HL-60 (cell line): ENCODE measurements around the gene LRRC58.

ENCODE experiments used
- DNase-seq, 2 experiments: peaks; one replicate each; pipeline ENCODE4 v3.0.0-alpha.2; 2010 to 2020; ENCODE audit warnings: low read depth in 1 of 2, low spot score in 1 of 2
- H3K27ac ChIP-seq: fragments of 250-450 bp; sonication (Bioruptor Pico); replicated peaks from 2 replicates; pipeline ENCODE4 v1.5.1; 2020; ENCODE audit warnings: mild to moderate bottlenecking, moderate library complexity
- H3K27me3 ChIP-seq: fragments of 250-450 bp; sonication (Bioruptor Pico); 2 replicates; pipeline ENCODE4 v1.5.1; 2021; ENCODE audit warnings: mild to moderate bottlenecking, moderate library complexity; ENCODE audit not compliant: insufficient read depth, poor library complexity, severe bottlenecking
- H3K4me3 ChIP-seq: replicated peaks from 2 replicates; pipeline ENCODE4 v1.5.1; 2011; ENCODE audit warnings: mild to moderate bottlenecking, control low read depth, low read length; ENCODE audit not compliant: insufficient read depth
- GABPA ChIP-seq: IDR thresholded peaks from 2 replicates; pipeline ENCODE4 v1.6.1; 2012; ENCODE audit warnings: low read depth
- POLR2AphosphoS5 ChIP-seq: IDR thresholded peaks from 2 replicates; pipeline ENCODE4 v1.6.1; 2012; ENCODE audit warnings: low read depth
- SPI1 ChIP-seq: IDR thresholded peaks from 2 replicates; pipeline ENCODE4 v1.6.1; 2012; ENCODE audit warnings: low read depth, mild to moderate bottlenecking, borderline replicate concordance
- long read RNA-seq: library from polyadenylated mRNA; unstranded; transcript quantifications from one replicate; pipeline ENCODE4 v2.0.0, GENCODE V29; 2020
- TF ChIP-seq, protein P1 (sequence below): IDR thresholded peaks from 2 replicates; pipeline ENCODE4 v1.6.1; 2012; ENCODE audit warnings: low read depth; ENCODE audit not compliant: insufficient replicate concordance
- TF ChIP-seq, protein P2 (sequence below): IDR thresholded peaks from one replicate; pipeline ENCODE4 v1.5.1; 2011; ENCODE audit warnings: low read length, control low read depth, inconsistent platforms; ENCODE audit not compliant: insufficient read depth

Gene LRRC58
- long read RNA-seq, full-length matches to known transcripts = 204 of 238 reads
- long read RNA-seq, partial matches to known transcripts = 1 of 238 reads
- long read RNA-seq, other reads (novel, unspliced or antisense) = 33 of 238 reads

DNA sequence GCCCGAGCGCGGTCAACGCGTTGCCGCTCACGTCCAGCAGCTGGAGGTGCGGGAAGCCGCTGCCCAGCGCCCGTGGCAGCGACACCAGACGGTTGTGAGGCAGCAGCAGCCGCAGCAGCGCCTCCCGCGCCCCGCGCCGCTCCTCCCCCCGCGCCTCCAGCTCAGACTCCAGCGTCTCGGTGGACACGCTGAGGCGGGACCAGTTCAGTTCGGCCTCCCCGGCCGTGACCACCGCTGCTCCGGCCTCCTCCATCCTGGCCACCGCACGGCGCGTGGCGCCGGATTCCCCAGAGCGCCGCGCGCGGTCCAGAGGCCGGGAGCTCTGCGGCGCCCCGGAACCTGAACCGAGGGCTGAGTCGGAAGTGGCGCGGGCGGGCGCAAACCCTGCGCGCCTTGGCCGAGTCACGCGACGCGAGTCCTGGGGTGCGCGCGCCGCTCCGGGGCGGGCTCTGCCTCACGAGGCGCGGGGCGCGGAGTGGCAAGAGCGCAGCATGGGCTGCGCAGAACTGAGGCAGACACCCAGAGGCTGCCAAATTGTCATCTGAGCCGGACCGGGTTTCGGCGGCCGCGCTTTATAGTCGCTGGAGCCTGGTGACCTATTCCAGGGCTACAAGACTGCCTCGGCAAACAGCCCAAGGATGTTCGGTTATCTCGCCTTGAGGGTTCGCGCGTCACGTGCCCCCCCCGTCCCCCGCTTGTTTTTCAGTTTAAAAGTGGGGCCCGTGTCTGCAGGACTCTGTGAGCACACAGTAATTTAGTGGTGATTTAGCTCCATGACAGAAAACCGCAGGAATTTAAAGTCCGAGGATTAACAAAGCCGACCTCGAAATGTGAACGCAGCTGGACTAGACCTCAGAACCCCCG, at the start of gene LRRC58:
TSS of gene LRRC58 (minus strand) at position 364 of the 864 bp plus-strand sequence. CDS start at position 253, 111 bp downstream.
- no peaks in the 10 kb centered on the region for H3K27me3 ChIP-seq
- TF ChIP-seq POLR2AphosphoS5 (peak; percentile 84), SPI1 (no peak), GABPA (peak; percentile 90)
- TF ChIP-seq, protein P1, sequence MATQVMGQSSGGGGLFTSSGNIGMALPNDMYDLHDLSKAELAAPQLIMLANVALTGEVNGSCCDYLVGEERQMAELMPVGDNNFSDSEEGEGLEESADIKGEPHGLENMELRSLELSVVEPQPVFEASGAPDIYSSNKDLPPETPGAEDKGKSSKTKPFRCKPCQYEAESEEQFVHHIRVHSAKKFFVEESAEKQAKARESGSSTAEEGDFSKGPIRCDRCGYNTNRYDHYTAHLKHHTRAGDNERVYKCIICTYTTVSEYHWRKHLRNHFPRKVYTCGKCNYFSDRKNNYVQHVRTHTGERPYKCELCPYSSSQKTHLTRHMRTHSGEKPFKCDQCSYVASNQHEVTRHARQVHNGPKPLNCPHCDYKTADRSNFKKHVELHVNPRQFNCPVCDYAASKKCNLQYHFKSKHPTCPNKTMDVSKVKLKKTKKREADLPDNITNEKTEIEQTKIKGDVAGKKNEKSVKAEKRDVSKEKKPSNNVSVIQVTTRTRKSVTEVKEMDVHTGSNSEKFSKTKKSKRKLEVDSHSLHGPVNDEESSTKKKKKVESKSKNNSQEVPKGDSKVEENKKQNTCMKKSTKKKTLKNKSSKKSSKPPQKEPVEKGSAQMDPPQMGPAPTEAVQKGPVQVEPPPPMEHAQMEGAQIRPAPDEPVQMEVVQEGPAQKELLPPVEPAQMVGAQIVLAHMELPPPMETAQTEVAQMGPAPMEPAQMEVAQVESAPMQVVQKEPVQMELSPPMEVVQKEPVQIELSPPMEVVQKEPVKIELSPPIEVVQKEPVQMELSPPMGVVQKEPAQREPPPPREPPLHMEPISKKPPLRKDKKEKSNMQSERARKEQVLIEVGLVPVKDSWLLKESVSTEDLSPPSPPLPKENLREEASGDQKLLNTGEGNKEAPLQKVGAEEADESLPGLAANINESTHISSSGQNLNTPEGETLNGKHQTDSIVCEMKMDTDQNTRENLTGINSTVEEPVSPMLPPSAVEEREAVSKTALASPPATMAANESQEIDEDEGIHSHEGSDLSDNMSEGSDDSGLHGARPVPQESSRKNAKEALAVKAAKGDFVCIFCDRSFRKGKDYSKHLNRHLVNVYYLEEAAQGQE = no peak
- TF ChIP-seq, protein P2, sequence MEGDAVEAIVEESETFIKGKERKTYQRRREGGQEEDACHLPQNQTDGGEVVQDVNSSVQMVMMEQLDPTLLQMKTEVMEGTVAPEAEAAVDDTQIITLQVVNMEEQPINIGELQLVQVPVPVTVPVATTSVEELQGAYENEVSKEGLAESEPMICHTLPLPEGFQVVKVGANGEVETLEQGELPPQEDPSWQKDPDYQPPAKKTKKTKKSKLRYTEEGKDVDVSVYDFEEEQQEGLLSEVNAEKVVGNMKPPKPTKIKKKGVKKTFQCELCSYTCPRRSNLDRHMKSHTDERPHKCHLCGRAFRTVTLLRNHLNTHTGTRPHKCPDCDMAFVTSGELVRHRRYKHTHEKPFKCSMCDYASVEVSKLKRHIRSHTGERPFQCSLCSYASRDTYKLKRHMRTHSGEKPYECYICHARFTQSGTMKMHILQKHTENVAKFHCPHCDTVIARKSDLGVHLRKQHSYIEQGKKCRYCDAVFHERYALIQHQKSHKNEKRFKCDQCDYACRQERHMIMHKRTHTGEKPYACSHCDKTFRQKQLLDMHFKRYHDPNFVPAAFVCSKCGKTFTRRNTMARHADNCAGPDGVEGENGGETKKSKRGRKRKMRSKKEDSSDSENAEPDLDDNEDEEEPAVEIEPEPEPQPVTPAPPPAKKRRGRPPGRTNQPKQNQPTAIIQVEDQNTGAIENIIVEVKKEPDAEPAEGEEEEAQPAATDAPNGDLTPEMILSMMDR = no peak
- peak within 1 kb of the TSS; percentile 89 for H3K27ac ChIP-seq
- H3K4me3 ChIP-seq = peak within 1 kb of the TSS; percentile 95
- peak; percentile 83 to 84 for DNase-seq

DNA sequence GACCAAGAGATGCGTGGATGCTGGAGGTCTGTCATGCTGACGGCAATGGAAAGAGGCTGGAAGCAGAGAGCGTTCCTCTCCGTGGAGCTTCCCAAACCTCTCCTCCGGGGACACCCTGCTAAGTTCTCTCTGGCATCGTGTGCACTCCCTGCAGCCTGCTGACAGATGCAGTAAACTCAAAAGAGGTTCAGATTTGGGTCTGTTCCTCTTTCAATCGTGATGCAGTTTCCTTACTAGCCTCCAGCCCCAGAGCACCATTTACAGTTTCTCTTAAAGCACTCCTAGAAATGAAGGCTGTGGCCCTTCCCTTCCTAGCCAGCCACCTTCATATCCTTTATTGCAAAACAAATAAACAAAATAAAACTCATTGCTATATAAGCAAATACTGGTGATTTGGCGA, 47.3 kb upstream of the LRRC58 start:
- TF ChIP-seq SPI1 (peak; percentile 13; the same call in 1 of the 2 replicates), GABPA (no peak), POLR2AphosphoS5 (no peak)
- TF ChIP-seq, protein P2 = no peak
- TF ChIP-seq, protein P1 = no peak
- no peak overlapping the region for H3K27ac ChIP-seq
- DNase-seq = no peak
- no peaks in the 10 kb centered on the region for H3K27me3 ChIP-seq
- H3K4me3 ChIP-seq = no peak overlapping the region

DNA sequence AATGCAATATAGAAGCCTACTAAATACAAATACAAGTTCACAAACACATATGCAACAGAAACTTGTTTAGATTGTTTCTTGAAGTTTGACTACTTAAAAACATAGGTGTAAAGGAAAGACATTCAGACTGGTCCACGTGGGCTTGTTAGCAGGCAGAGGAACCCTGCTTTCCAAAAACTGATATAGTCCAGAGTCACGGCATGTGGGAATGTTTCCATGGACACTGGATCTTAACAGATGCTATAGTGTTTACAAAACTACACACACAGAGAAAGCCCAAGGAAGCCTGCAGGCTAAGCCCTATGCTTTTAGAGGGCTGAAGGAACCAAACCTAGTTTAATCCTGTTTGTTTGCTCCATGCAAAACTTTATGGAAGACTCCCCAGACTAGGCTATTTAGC, 45.2 kb upstream of the LRRC58 start:
- Histone ChIP-seq H3K27me3 (no peaks in the 10 kb centered on the region), H3K27ac (no peak overlapping the region), H3K4me3 (no peak overlapping the region)
- TF ChIP-seq, protein P2 = no peak
- TF ChIP-seq, protein P1 = no peak
- no peak for TF ChIP-seq SPI1
- TF ChIP-seq POLR2AphosphoS5 = no peak
- no peak for TF ChIP-seq GABPA
- DNase-seq = no peak
